Cardiac fibroblast (primary cell): ENCODE results near the gene TXNL1.

ENCODE experiments used
- DNase-seq, 2 donors: peaks; one replicate each; pipeline versions ENCODE4 v3.0.0 to v3.0.0-alpha.2; 2010; ENCODE audit warnings: low read depth in 2 of 2
- H3K4me3 ChIP-seq, 2 donors: replicated peaks in 1 of 2; 1 replicate in 1 of 2; 2 replicates in 1 of 2; pipeline ENCODE4 v1.5.1; 2011; ENCODE audit warnings: low read depth in 2 of 2, low read length in 2 of 2, mild to moderate bottlenecking in 2 of 2, moderate library complexity in 1 of 2
- TF ChIP-seq, protein P1 (sequence below): IDR thresholded peaks from one replicate; pipeline ENCODE4 v1.5.1; 2011; ENCODE audit warnings: low read depth, mild to moderate bottlenecking, low read length, inconsistent platforms

TXNL1 gene

GRCh38 chr18:56570978-56571377 lies 67.4 kb downstream of the TXNL1 start:
- TF ChIP-seq, protein P1, sequence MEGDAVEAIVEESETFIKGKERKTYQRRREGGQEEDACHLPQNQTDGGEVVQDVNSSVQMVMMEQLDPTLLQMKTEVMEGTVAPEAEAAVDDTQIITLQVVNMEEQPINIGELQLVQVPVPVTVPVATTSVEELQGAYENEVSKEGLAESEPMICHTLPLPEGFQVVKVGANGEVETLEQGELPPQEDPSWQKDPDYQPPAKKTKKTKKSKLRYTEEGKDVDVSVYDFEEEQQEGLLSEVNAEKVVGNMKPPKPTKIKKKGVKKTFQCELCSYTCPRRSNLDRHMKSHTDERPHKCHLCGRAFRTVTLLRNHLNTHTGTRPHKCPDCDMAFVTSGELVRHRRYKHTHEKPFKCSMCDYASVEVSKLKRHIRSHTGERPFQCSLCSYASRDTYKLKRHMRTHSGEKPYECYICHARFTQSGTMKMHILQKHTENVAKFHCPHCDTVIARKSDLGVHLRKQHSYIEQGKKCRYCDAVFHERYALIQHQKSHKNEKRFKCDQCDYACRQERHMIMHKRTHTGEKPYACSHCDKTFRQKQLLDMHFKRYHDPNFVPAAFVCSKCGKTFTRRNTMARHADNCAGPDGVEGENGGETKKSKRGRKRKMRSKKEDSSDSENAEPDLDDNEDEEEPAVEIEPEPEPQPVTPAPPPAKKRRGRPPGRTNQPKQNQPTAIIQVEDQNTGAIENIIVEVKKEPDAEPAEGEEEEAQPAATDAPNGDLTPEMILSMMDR = no peak
- H3K4me3 ChIP-seq = no peak overlapping the region
- DNase-seq = no peak

GRCh38 chr18:56569416-56569815 lies 69.0 kb downstream of the TXNL1 start:
- no peak overlapping the region for H3K4me3 ChIP-seq
- TF ChIP-seq, protein P1 = no peak
- no peak for DNase-seq

GRCh38 chr18:56568986-56569385 lies 69.4 kb downstream of the TXNL1 start:
- no peak overlapping the region for H3K4me3 ChIP-seq
- TF ChIP-seq, protein P1 = no peak
- no peak for DNase-seq

GRCh38 chr18:56565551-56566345 lies 72.6 kb downstream of the TXNL1 start:
- H3K4me3 ChIP-seq = no peak overlapping the region
- peak; percentile 87 for DNase-seq
- TF ChIP-seq, protein P1 = no peak

DNA sequence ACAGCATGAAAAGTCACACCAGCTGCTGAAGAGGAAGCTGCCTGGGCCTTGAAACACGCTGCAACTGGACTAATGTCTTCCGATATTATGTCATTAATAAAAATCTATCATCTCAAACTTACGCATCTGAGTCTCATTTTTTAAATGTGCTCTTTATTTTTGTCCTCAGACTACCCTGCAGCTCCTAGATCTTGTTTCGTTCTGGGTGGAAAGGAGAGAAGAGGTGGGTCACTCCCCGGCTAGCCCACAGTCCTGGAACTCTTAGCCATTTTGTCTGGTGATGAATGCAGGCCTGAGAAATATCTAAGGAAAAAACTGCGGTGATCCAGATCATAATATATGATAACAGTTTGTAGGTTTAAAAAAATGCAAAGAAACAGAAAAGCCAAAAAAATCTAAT lies 73.3 kb downstream of the TXNL1 start:
- no peak for DNase-seq
- H3K4me3 ChIP-seq = no peak overlapping the region
- TF ChIP-seq, protein P1 = no peak

- H3K4me3 ChIP-seq = no peak overlapping the region
- no peak for DNase-seq
- TF ChIP-seq, protein P1 = no peak
Measured at GRCh38 chr18:56563568-56563967, 74.8 kb downstream of the TXNL1 start.

GRCh38 chr18:56562479-56562878 lies 75.9 kb downstream of the TXNL1 start:
- no peak overlapping the region for H3K4me3 ChIP-seq
- TF ChIP-seq, protein P1 = no peak
- no peak for DNase-seq
